Measurements from ENCODE around the gene GPC4.
"Not testable (repeated sequence)": the region's sequence is repeated elsewhere in the genome, so short reads cannot be mapped to it uniquely, and the experiment has no call there.

GPC4 gene

GRCh38 chrX:133307637-133308498 lies 107.4 kb downstream of the GPC4 start:
- DNase-seq (ENCODE audit: low read depth in 2 of 3, low spot score in 2 of 3): no peak

- DNase-seq (ENCODE audit: low read depth in 2 of 3, low spot score in 2 of 3): no peak
Observed at GRCh38 chrX:133307094-133307493, 108.2 kb downstream of the GPC4 start.

- DNase-seq (ENCODE audit: low read depth in 2 of 3, low spot score in 2 of 3): no peak
Observed at GRCh38 chrX:133306316-133306715, 109.0 kb downstream of the GPC4 start.

GRCh38 chrX:133305348-133305747 lies 109.9 kb downstream of the GPC4 start:
- DNase-seq (ENCODE audit: low read depth in 2 of 3, low spot score in 2 of 3): no peak

- DNase-seq (ENCODE audit: low read depth in 2 of 3, low spot score in 2 of 3): no peak
Observed at GRCh38 chrX:133302775-133303445, 112.4 kb downstream of the GPC4 start.

- DNase-seq (ENCODE audit: low read depth in 2 of 3, low spot score in 2 of 3): no peak
Observed at GRCh38 chrX:133300591-133300990, 114.7 kb downstream of the GPC4 start.

- DNase-seq (ENCODE audit: low read depth in 2 of 3, low spot score in 2 of 3): no peak
Observed at GRCh38 chrX:133297284-133297683, 118.0 kb downstream of the GPC4 start.

- no peak for DNase-seq (ENCODE audit: low read depth in 2 of 3, low spot score in 2 of 3)
Observed at GRCh38 chrX:133294126-133294525, 121.2 kb downstream of the GPC4 start.

- no peak for DNase-seq (ENCODE audit: low read depth in 2 of 3, low spot score in 2 of 3)
Observed at GRCh38 chrX:133290076-133290475, 125.2 kb downstream of the GPC4 start.

- no peak for DNase-seq (ENCODE audit: low read depth in 2 of 3, low spot score in 2 of 3)
Observed at GRCh38 chrX:133287860-133288259, 127.4 kb downstream of the GPC4 start.

- DNase-seq (ENCODE audit: low read depth in 2 of 3, low spot score in 2 of 3): no peak
Observed at GRCh38 chrX:133285341-133285740, 129.9 kb downstream of the GPC4 start.

GRCh38 chrX:133279112-133279730 lies 136.1 kb downstream of the GPC4 start:
- not testable (repeated sequence) for DNase-seq (ENCODE audit: low read depth in 2 of 3, low spot score in 2 of 3)

- no peak for DNase-seq (ENCODE audit: low read depth in 2 of 3, low spot score in 2 of 3)
Observed at GRCh38 chrX:133273180-133273579, 142.1 kb downstream of the GPC4 start.

GRCh38 chrX:133269168-133269567 lies 146.1 kb downstream of the GPC4 start:
- DNase-seq (ENCODE audit: low read depth in 2 of 3, low spot score in 2 of 3): no peak

GRCh38 chrX:133267621-133268020 lies 147.7 kb downstream of the GPC4 start:
- DNase-seq (ENCODE audit: low read depth in 2 of 3, low spot score in 2 of 3): no peak

GRCh38 chrX:133265331-133265730 lies 150.0 kb downstream of the GPC4 start:
- no peak for DNase-seq (ENCODE audit: low read depth in 2 of 3, low spot score in 2 of 3)

- no peak for DNase-seq (ENCODE audit: low read depth in 2 of 3, low spot score in 2 of 3)
Observed at GRCh38 chrX:133258481-133258880, 156.8 kb downstream of the GPC4 start.

- DNase-seq (ENCODE audit: low read depth in 2 of 3, low spot score in 2 of 3): no peak
Observed at GRCh38 chrX:133254666-133255065, 160.6 kb downstream of the GPC4 start.

GRCh38 chrX:133251204-133251603 lies 164.1 kb downstream of the GPC4 start:
- no peak for DNase-seq (ENCODE audit: low read depth in 2 of 3, low spot score in 2 of 3)

GRCh38 chrX:133250184-133251100 lies 164.8 kb downstream of the GPC4 start:
- DNase-seq (ENCODE audit: low read depth in 2 of 3, low spot score in 2 of 3): no peak

Measured in activated CD8-positive, alpha-beta memory T cell treated with anti-CD3 and anti-CD28 coated beads for 48 hours (primary cell).